HG03135 (cell line): ENCODE data around the gene LILRB3.
"Not testable (repeated sequence)": the region's sequence is repeated elsewhere in the genome, so short reads cannot be mapped to it uniquely, and the experiment has no call there.

Source experiments
- ATAC-seq: cut with Tn5 transposase; IDR thresholded peaks from one replicate; pipeline ENCODE4 v1.9.1; 2021; ENCODE audit warnings: mild to moderate bottlenecking, moderate library complexity; ENCODE audit not compliant: unreplicated experiment

The LILRB3 gene

GRCh38 chr19:54242646-54243045, 19.8 kb upstream of the LILRB3 start, which contains the start of gene LILRA6:
TSS of gene LILRA6 (minus strand) at chr19:54242790.
- not testable (repeated sequence) for ATAC-seq

DNA sequence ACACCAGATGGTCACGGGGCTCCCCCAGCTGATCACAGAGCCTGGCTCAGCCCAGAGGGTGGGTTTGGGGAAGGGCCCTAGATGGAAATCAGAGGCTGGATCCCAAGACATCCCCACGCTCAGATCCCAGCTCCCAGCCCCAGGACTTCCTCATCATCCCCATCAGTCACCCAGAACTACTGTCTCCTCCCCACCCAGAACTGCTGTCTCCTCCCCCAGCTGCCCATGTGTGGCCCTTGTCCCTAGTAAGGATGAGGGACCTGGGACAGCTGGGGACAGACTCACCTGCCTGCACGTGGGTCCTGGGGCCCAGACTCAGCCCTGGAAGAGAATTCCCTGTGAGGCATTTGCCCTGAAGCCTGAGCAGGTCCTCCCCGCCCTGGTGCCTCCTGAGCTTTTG, 19.4 kb upstream of the LILRB3 start:
- ATAC-seq, result not testable (repeated sequence)

- not testable (repeated sequence) for ATAC-seq
These were observed 17.8 kb upstream of the LILRB3 start for GRCh38 chr19:54240372-54241336.

DNA sequence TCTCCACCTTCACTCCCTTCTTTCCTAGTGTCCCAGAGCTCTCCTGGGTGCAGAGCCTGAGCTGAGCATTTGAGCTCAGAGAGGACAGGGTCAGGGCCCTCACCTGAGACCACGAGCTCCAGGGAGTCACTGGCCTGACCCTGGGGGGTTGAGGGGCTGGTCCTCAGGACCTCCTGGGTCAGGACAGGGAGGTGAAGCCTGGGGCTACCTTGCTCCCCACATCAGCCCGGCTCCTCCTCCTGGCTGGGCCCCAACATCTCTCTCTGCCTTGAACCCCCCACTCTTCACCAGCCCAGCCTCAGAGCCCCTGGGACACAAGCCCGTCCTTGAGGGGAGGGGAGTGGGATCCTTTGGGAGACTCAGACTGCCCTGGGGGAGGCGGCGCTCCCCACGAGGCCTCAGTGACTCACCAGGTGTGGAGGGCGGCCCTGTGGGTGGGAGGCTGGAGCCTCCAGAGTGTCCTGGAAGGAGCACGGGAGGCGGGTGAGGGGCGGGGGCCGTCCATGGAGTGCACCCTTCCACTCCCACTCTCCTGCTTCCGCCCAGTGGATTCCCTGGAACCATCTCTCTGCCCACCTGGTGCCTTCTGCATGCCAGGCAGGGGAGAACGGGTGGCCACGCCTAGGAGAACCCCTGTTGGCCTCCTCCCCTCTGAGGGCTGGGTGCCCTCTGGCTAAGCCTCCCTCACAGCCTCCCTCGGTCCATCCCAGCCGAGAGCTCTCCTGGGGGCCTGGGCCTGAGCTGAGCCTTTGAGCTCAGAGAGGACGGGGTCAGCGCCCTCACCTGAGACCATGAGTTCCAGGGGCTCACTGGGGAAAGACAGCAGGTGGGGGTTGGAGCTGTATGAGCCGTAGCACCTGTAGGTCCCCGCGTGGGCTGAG, 16.9 kb upstream of the LILRB3 start:
- ATAC-seq, result not testable (repeated sequence)

GRCh38 chr19:54233941-54234340, 11.1 kb upstream of the LILRB3 start:
- no peak for ATAC-seq

GRCh38 chr19:54231077-54231931, 8.5 kb upstream of the LILRB3 start:
- no peak for ATAC-seq

- no peak for ATAC-seq
These were observed 7.2 kb upstream of the LILRB3 start for GRCh38 chr19:54230031-54230430.

GRCh38 chr19:54229146-54229545, 6.3 kb upstream of the LILRB3 start:
- ATAC-seq, result no peak

GRCh38 chr19:54224619-54225018, 1.8 kb upstream of the LILRB3 start:
- not testable (repeated sequence) for ATAC-seq

DNA sequence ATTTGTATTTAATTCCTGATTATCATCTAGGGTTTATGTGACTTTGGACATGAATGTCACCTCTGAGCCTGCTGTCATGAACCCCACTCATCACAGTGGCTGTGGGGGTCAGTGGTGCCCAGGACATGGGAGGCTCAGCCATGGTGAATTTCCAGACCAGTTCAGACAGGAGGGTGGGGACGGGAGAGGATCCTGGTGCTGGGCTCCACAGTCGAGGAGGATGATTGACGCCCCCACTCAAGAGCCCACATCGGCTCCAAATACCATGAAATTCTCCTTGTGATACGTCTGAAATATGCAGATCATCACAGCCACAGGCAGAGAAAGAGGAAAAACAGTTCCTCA, 1.1 kb upstream of the LILRB3 start:
- ATAC-seq, result not testable (repeated sequence)

- not testable (repeated sequence) for ATAC-seq
These were observed 600 bp upstream of the LILRB3 start for GRCh38 chr19:54223277-54223936.

GRCh38 chr19:54221947-54222346, 860 bp downstream of the LILRB3 start:
- not testable (repeated sequence) for ATAC-seq

DNA sequence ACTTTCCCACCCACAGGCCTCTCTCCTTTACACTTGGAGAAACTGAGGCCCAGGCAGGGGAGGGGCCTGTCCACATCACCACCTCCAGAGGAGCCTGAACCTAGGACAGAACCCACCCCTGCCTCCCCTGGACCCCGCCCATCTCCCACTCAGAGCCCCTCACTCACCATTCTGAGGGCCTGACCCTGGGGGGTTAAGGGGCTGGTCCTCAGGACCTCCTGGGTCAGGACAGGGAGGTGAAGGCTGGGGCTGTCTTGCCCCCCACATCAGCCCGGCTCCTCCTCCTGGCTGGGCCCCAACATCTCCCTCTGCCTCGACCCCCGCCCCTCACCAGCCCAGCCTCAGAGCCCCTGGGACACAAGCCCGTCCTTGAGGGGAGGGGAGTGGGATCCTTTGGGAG, 3.1 kb downstream of the LILRB3 start:
- not testable (repeated sequence) for ATAC-seq

DNA sequence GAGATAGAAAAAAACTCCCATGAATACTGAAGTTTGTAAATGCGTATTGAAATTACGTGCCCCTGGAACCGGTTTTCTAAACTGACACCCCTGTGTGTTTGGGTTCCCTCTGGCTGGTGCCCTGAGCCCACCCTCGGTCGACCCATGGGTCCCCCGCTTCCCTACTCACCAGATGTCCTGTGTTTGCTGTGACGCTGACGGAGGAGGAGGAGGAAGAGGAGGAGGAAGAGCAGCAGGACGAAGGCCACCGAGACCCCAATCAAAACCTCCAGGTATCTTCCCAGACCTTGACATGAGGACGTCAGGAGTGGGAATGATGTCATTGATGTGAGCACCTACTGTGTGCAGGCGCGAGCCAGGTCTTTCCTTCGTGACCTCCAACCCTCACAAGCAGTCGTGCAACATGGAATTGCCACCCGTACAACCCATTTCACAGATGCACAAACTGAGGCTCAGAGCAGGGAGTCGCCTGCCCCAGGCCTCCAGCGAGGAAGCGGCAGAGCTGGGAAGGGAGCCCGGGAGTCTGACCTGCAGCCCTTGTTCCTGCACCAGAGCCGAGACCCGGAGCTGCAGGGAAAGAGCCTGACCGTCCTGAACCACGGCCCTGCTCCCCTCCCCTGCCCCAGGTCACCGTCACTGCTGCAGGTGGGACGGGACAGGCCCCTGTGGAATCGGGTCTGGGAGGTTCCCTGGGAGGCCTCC, 3.7 kb downstream of the LILRB3 start:
- no peak for ATAC-seq

GRCh38 chr19:54218259-54218658, 4.5 kb downstream of the LILRB3 start:
- no peak for ATAC-seq

GRCh38 chr19:54217517-54218247, 5.1 kb downstream of the LILRB3 start:
- ATAC-seq, result not testable (repeated sequence)

DNA sequence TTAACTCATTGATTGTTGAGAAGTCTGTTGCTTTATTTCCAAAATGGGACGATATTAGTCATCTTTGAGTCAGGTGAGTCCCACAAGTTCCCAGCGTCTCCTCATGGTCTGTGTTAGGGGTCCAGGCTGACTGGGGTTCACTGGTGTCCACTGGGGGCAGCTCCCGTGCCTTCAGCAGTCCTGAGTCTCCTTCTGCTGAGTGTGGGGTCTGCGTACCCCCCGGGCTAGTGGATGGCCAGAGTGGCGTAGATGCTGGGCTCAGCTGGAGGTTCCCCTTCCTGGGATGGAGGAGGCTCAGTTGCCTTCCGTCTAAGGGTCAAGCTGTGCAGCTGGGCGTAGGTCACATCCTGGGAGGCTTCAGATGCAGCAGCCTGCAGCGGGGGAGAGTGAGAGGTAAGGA, 5.9 kb downstream of the LILRB3 start:
- ATAC-seq, result no peak

DNA sequence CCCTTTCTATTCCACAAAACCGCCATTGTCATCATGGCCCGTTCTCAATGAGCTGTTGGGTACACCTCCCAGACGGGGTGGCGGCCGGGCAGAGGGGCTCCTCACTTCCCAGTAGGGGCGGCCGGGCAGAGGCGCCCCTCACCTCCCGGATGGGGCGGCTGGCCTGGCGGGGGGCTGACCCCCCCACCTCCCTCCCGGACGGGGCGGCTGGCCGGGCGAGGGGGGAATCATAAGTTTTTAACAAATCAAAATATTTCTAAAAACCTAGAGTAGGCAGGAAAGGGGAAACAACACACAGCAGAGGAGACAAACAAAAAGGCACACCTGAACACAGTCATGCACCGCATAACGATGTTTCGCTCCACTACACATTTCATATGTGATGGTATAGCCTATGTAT, 8.1 kb downstream of the LILRB3 start:
- ATAC-seq, result not testable (repeated sequence)

DNA sequence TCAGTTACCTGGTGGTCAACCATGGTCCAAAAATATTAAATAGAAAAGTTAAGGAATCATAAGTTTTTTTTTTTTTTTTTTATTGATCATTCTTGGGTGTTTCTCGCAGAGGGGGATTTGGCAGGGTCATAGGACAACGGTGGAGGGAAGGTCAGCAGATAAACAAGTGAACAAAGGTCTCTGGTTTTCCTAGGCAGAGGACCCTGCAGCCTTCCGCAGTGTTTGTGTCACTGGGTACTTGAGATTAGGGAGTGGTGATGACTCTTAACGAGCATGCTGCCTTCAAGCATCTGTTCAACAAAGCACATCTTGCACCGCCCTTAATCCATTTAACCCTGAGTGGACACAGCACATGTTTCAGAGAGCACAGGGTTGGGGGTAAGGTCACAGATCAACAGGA, 8.6 kb downstream of the LILRB3 start:
- ATAC-seq, result not testable (repeated sequence)
